GM12878 (cell line): Measurements from ENCODE around the gene SLC34A1. TPM values are rescaled to one million over a fixed set of nuclear protein-coding genes. Genes with fewer than 3 reads are reported as not detected.
A peak's percentile ranks its signal among the peaks of the same experiment; 100 is the strongest.

Experiments
- ATAC-seq: fragments of 200-7000 bp; cut with Tn5 transposase; 3 replicates; pipeline ENCODE4 v1.9.1; 2020; ENCODE audit warnings: mild to moderate bottlenecking, moderate library complexity
- BruUV-seq: library from RNA; stranded (reverse); fragments of 400-500 nt; replicated peaks from 2 replicates; lab custom pipeline; 2021; lab: Mats Ljungman, UMichigan
- CTCF ChIA-PET: fragments of 300-600 bp; sonication (Branson Sonifier 250); formaldehyde crosslinking; extraction: SDS; loops from one replicate; lab custom pipeline; 2021; ENCODE audit warnings: inconsistent platforms; lab: Yijun Ruan, JAX
- POLR2A ChIA-PET: fragments of 350-600 bp; formaldehyde crosslinking; extraction: SDS; loops from one replicate; lab custom pipeline; 2021; ENCODE audit warnings: inconsistent platforms; lab: Charles Lee
- RAD21 ChIA-PET: fragments of 300-600 bp; sonication (Branson Sonifier 250); formaldehyde crosslinking; loops from one replicate; lab custom pipeline; 2023; ENCODE audit warnings: antibody characterized with exemption; ENCODE audit not compliant: unreplicated experiment; lab: Charles Lee
- SMC1A ChIA-PET: fragments of 300-600 bp; sonication (Branson Sonifier 250); formaldehyde crosslinking; loops from one replicate; lab custom pipeline; 2023; ENCODE audit not compliant: unreplicated experiment, uncharacterized antibody; lab: Charles Lee
- DNase-seq: peaks from one replicate; pipeline ENCODE4 v3.0.0-alpha.2; 2011; ENCODE audit warnings: low read depth, low spot score
- FAIRE-seq: peaks from 3 replicates; lab custom pipeline; 2011; peaks lifted over from hg19 to GRCh38; lab: Jason Lieb, UNC
- H2AFZ ChIP-seq: 2 replicates; pipeline ENCODE4 v1.6.0; 2011; ENCODE audit warnings: low read depth, low read length, control low read depth; ENCODE audit not compliant: control insufficient read depth
- H3K27ac ChIP-seq: 2 replicates; pipeline ENCODE4 v1.5.1; 2011; ENCODE audit warnings: control low read depth; ENCODE audit not compliant: control insufficient read depth, insufficient read depth
- H3K27me3 ChIP-seq, 2 experiments: replicated peaks in 1 of 2; 2 replicates each; pipeline versions ENCODE4 v1.6.0 to v1.6.1; 2011; ENCODE audit warnings: low read length in 1 of 2; ENCODE audit not compliant: control insufficient read depth in 2 of 2, insufficient read depth in 2 of 2
- H3K36me3 ChIP-seq, 2 experiments: 2 replicates each; pipeline ENCODE4 v1.5.1; 2011; ENCODE audit warnings: low read length in 1 of 2; ENCODE audit not compliant: control insufficient read depth in 2 of 2, insufficient read depth in 2 of 2
- H3K4me1 ChIP-seq: 2 replicates; pipeline ENCODE4 v1.6.1; 2011; ENCODE audit warnings: mild to moderate bottlenecking, low read length, moderate library complexity, mixed read lengths; ENCODE audit not compliant: control insufficient read depth, insufficient read depth
- H3K4me2 ChIP-seq: 2 replicates; pipeline ENCODE4 v1.6.0; 2011; ENCODE audit warnings: control low read depth; ENCODE audit not compliant: control insufficient read depth, insufficient read depth
- H3K4me3 ChIP-seq: fragments of 200-600 bp; sonication (generic); 2 replicates; pipeline ENCODE4 v1.5.1; 2016
- H3K79me2 ChIP-seq: 2 replicates; pipeline ENCODE4 v1.6.0; 2011; ENCODE audit warnings: low read length; ENCODE audit not compliant: control insufficient read depth, insufficient read depth
- H3K9ac ChIP-seq: 2 replicates; pipeline ENCODE4 v1.8.0; 2011; ENCODE audit warnings: low read length, control low read depth, mixed read lengths; ENCODE audit not compliant: control insufficient read depth, insufficient read depth
- H3K9me3 ChIP-seq: replicated peaks from 3 replicates; pipeline ENCODE4 v1.5.1; 2011; ENCODE audit warnings: mild to moderate bottlenecking, low read length; ENCODE audit not compliant: control insufficient read depth, insufficient read depth
- H4K20me1 ChIP-seq: 2 replicates; pipeline ENCODE4 v1.6.0; 2011; ENCODE audit not compliant: control insufficient read depth, insufficient read depth
- CEBPZ ChIP-seq: fragments of 150-350 bp; IDR thresholded peaks from 2 replicates; pipeline ENCODE4 v1.6.1; 2016; ENCODE audit warnings: low read depth, low read length
- CREM ChIP-seq: IDR thresholded peaks from 2 replicates; pipeline ENCODE4 v1.6.1; 2014; ENCODE audit warnings: antibody characterized with exemption, low read depth
- IKZF1 ChIP-seq: fragments of 450-650 bp; conservative IDR thresholded peaks from 2 replicates; pipeline ENCODE4 v1.6.1; 2017; ENCODE audit warnings: antibody characterized with exemption, mild to moderate bottlenecking
- PKNOX1 ChIP-seq: fragments of 450-650 bp; IDR thresholded peaks from 2 replicates; pipeline ENCODE4 v1.6.1; 2016; ENCODE audit warnings: mild to moderate bottlenecking
- POLR2A ChIP-seq: IDR thresholded peaks from 2 replicates; pipeline ENCODE4 v1.6.1; 2011; ENCODE audit warnings: low read depth, mild to moderate bottlenecking, low read length
- RBBP5 ChIP-seq: fragments of 200-600 bp; sonication (generic); conservative IDR thresholded peaks from 2 replicates; pipeline ENCODE4 v1.6.1; 2016
- ZSCAN29 ChIP-seq: fragments of 450-650 bp; IDR thresholded peaks from 2 replicates; pipeline ENCODE4 v1.6.1; 2017; ENCODE audit warnings: mild to moderate bottlenecking, moderate library complexity
- WGBS: methylation state at CpG from one replicate; pipeline ENCODE4 v1.1.6; 2016; ENCODE audit warnings: low lambda C conversion rate; ENCODE audit not compliant: insufficient replicate concordance, insufficient coverage; ENCODE audit errors: missing lambda C conversion rate; 5-methylcytosine and 5-hydroxymethylcytosine counted together
- in situ Hi-C: fragments of 300-500 bp; cut with MboI; formaldehyde crosslinking; loops from 9 replicates; pipeline ENCODE4 v1.14.3; 2018; ENCODE audit warnings: mixed read lengths
- intact Hi-C: fragments of 100-400 bp; cut with micrococcal nuclease; formaldehyde crosslinking; loops from one replicate; pipeline ENCODE4 v1.14.2; 2022; ENCODE audit not compliant: unreplicated experiment
- polyA plus RNA-seq, 11 experiments: library from polyadenylated mRNA; depleted of rRNA in 4 of 11; unstranded in 6 of 11; stranded (reverse) in 5 of 11; fragments of >200 nt; fragmentation: Nextera tagmentation in 4 of 11; fragmentation: Illumina TruSeq in 1 of 11; extraction: Ambion mirVana in 4 of 11; extraction: Trizol in 1 of 11; gene quantifications; 1 replicate in 1 of 11; 2 replicates in 10 of 11; pipeline versions ENCODE4 v1.2.1 to v1.2.3, GENCODE V29; 2011 to 2016; ENCODE audit warnings: inconsistent platforms in 2 of 11, missing spikeins in 2 of 11, low read depth in 1 of 11
- total RNA-seq, 4 experiments: library from RNA; depleted of rRNA in 3 of 4; stranded (reverse); fragments of >200 nt in 3 of 4; fragmentation: Illumina TruSeq in 1 of 4; extraction: Trizol in 1 of 4; gene quantifications; 2 replicates each; pipeline versions ENCODE4 v1.2.1 to v1.2.3, GENCODE V29; 2013 to 2021

SLC34A1 gene
- total and polyA plus RNA-seq, 10 of the 15 experiments (the other 5 are each of a cell fraction or from before 2014, with no cell fraction given), result 0.03 to 0.14 (median 0.09) TPM; not detected in 2

GRCh38 chr5:177440211-177440989 lies 56.2 kb downstream of the SLC34A1 start:
- Histone ChIP-seq H3K4me2 (no peak overlapping the region), H3K4me1 (peaks cover 17% of the 10 kb centered on the region), H3K9me3 (no peaks in the 10 kb centered on the region), H4K20me1 (no peaks in the 10 kb centered on the region), H3K36me3 (peaks cover 22 to 31% of the 10 kb centered on the region in 2 experiments), H3K9ac (no peak overlapping the region), H3K4me3 (no peak overlapping the region), H3K27me3 (no peaks in the 10 kb centered on the region), H3K27ac (no peak overlapping the region), H2AFZ (no peak overlapping the region), H3K79me2 (no peaks in the 10 kb centered on the region)
- FAIRE-seq, result no peak
- intact Hi-C loops, result no loop called here
- no peak for DNase-seq
- ChIA-PET RAD21 (interaction anchor here (1.0 kb wide), 1 partner anchor 9 kb away, joined by 3 read pairs; no protein-coding TSS in a partner anchor), CTCF (interaction anchor here (1.2 kb wide), 1 partner anchor 36 kb away, joined by 6 read pairs; no protein-coding TSS in a partner anchor), SMC1A (interaction anchor here (7.4 kb wide), 1 partner anchor 9 kb away, joined by 73 read pairs; no protein-coding TSS in a partner anchor), POLR2A (interaction anchor here (0.6 to 2.4 kb wide), 7 partner anchors 10 to 37 kb away, joined by 3 to 7 read pairs (median 4); no protein-coding TSS in a partner anchor)
- no peak for TF ChIP-seq IKZF1
- no peak for TF ChIP-seq RBBP5
- no peak for TF ChIP-seq CEBPZ
- TF ChIP-seq PKNOX1, result no peak
- TF ChIP-seq ZSCAN29, result no peak
- no peak for TF ChIP-seq CREM
- peak; percentile 45; the same call in 1 of the 2 replicates for TF ChIP-seq POLR2A
- WGBS, result 91% methylated on average over 24 of the region's 24 CpGs
- no TSS peak for BruUV-seq
- ATAC-seq, result no peak
- in situ Hi-C loops, result no loop called here
